NOMO-1 (cell line): ENCODE results near the gene TAF4B.
"Not testable (repeated sequence)": the region's sequence is repeated elsewhere in the genome, so short reads cannot be mapped to it uniquely, and the experiment has no call there.

Experiments used
- DNase-seq, 2 experiments: peaks; one replicate each; lab custom pipeline; 2025; ENCODE audit not compliant: unreplicated experiment in 2 of 2; lab: John Stamatoyannopoulos, UW

Gene TAF4B

DNA sequence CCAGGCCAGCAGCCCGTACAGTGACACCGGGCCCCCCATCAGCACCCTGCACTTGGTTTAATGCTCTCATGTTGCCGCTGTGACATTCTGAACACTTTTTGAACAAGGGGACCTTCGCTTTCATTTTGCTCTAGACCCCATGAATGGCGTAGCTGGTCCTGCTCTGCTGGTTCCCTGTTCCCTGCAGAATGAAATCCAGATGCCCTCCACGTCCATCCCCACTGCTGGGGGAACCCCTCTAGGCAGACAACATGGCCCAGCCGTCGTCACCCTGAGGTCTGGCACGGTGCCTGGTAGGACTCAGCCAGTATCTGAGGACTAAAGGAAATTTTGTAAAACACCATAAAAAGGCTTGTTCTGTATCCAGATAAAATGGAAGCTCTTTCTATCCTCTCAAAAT is 193.5 kb downstream of the TAF4B start:
- no peak for DNase-seq

DNA sequence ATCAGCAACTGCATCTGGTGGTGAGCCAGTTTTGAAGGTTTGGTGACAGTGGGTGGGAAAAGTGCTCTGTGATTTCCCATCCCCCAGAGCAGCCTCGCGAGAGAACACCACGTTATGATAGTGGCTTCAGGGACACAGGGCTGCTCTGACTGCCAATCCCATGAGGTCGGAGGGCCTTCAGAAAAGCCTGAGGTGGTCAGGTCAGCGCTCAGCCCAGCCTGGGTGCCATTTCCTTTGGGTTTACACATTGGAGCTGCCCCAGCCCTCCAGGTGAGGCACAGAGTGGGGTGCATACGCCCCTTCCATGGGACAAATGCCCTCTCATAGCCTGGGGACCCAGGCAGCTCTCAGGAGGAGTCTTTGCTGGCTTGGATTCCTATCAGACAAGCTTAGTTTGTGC is 195.3 kb downstream of the TAF4B start:
- no peak for DNase-seq

DNA sequence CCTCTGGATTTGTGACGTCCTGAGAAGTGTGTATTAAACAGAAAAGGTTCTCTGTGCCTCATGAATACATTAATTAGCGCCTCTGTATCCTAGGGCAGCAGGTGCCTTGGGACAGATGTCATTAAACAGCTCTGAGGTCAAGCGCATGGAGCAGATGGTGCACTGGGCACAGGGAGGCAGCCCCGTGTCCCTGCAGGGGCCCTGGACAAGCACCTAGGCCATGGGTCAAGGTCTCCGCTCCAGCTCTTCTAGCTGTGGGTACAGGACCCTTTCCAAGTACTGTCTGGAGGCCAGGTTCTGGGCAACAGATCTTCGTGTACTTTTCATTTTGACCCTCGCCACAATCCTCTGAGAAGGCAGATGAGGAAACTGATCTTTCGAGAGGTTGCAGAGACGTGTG is 195.7 kb downstream of the TAF4B start:
- DNase-seq = no peak

DNA sequence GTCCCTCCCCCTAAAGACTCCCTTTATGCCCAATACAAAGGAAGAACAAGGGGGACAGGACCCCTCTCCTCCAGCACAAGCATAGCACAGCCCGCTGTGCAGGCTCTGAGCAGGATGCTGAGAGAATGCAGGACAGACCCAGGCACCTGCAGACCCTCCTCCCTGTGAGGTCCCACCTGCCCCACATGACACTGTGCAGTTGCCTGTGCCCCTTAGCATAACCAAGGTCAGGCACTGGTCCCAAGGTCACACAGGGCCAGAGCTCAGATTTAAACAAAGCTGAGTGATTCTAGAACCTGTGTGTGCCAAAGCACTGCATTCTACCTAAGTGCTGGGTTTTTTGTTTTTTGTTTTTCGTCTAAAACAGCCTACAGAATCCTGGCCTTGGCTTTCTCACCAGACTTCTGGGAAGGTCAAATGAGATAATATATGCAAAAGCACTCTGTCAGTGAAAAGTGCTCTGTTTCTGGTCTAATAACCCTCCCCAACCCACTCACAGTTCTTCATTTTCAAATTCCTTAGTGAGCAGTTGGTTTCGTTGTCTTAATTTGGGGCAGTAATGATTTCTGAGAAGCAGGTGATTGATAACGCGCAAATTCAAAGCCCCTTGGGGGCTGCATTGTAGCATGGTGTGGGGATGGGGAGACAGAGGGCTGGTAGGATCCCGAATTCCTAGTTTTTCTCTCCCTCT is 196.4 kb downstream of the TAF4B start:
- no peak for DNase-seq

DNA sequence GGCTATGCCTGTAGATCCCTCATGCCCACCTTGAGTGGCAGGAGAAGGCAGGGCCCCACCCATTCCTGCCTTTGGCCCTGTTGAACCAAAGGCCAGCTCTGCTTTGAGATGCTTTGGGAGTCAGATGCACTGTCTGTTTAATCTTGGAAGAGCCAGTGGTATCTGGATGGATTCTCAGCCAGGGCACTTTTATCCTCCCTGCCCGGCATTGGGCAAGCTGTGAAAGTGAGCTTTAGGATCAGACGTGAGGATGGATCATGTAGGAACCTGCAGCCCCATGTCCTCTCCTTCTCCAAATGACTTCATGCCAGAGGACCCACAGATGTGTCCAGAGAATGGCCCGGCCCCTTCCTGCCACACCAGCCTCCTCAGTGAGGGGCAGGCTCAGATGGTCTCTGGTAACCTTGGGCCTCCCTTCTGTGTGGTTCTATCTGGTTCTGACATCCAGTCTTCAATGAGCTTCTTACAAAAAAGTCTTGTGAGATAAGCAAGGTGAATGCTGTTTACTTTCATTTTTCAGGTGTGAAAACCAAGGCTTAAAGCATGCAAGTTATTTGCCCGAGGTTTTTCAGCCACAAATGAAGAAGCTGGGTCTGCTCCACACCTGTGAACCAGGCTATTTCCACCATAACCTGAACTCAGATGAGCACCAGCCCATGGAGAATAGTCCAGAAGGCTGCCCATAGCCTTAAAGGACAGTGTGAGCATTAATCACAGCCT is 198.3 kb downstream of the TAF4B start:
- no peak for DNase-seq

DNA sequence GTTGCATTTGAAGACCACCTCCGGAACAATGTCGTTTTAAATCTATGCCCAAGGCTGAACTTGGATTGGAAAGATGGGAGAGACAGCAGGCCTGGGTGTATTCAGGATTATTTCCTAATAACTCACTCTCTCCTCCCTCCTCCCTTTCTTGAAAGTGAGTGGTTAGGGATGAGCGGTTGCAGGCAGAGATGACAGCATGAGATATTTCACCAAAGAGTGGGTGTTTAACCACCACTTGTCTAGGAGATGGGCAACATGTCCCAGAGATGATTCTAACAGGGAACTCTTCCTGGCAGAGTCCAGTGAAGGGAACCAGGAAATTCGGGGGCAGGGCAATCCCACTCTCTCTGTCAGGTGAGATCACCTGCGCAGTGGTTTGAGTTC is 198.9 kb downstream of the TAF4B start:
- DNase-seq = no peak

DNA sequence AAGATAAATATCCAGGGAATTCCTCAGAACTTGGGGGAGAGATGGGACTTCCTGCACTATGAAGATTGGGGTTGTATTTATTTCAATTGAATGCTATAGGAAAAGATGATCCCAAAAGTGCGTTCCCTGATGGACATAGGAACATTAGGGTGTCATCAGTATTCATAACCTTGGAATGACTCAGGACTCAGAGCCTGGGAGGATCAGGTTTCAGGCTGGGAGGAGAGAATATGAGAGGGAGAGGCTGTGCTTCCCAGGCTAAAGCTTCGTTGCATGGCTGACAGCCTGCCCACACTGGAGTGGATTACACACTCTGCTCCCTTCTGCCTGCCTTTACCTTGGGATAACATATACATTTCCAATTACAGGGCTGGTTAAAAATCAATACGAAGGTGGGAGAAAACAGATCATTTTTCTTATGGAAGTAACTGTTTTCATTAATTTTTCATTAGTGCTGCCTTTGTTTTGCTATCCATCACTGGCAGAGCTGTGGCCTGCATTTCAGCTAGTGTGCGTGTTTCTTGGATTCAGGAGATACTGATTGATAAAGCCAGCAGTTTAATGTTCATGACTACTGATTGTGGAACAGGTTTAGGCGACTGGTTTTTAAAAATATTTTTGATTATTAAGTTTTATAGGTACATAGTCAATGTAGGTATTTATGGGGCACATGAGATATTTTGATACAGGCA is 203.4 kb downstream of the TAF4B start:
- DNase-seq = no peak

DNA sequence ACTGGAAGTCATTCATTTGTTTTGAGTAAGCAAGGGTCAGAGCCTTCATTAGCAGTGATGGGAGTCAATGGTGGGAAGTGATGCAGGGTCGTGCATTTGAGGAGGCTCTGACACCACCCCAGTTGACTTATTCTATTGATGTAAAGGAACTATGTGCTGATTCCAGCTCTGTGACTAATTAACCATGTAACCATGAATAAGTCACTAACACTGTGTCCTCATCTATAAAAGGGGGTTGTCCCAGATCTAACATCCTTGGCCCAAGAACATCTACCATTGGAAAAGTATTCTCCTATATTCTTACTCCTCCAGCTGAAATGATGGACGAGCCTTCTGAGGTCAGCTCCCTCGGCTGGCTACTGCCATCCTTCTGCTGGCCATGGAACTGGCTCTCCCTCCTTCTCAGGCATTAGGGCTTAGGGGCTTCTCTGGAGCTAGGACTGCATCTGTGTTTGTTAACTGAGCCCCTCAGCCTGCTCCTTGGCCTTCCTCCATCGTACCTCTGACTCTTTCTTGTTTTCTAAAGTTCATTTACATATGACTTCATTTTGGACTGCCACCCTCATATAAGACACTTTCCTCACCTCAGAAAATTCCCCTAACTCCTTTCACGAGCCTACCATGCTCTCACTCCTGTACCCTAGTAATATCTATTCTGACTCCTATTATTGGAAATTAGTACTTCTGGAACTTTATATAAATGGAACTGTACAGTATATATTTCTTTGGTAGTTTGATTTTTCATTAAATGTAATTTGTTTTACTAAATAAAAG is 206.6 kb downstream of the TAF4B start:
- DNase-seq = no peak

DNA sequence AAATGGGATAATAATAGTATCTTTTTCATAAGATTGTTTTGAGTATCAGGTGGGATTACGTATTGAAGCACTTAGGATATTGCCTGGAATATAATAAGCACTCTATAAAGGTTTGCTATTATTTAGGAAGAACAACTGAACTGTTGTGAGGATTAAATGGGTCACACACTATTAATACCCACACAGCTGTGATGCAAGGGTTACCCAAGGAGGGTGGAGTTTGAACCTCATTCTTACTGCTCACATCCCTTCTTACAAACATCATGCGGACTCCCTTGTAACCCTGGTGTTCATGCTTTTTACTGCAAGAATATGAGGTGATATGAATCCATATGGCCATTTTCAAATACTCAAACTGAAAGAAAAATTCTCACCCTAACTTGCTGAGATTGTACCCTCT is 208.6 kb downstream of the TAF4B start:
- no peak for DNase-seq

DNA sequence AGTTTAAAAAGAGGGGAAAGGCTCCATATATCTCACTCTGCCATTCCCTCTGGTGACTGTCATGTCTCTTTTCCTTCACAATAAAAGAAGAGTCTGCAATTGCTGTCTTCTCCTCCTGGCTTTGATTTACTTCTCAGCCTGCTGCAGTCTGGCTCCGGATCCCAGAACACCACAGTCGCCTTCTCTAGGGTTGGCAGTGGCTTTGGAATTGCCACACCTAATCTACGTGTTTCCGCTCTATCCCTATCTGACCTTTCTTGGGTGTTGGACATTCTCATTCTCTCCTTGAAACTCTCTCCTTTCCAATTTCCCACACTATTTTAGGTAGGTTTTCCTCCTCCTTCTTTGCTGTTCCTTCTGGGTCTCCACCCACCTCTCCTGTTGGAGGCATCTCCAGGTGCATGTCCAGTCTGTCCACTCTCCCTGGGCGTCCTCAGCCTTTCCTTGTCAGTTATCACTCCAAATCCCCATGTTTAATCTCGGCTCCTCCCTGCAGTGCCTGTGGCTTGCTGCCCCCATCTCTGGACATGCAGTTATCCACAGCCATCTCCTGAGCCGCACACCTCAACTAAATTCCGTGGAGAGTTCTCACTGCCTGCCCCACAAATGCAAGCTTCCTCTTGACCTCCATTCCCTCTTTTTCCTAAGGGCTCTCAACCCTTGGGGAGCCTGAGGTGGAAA is 209.3 kb downstream of the TAF4B start:
- DNase-seq = no peak

DNA sequence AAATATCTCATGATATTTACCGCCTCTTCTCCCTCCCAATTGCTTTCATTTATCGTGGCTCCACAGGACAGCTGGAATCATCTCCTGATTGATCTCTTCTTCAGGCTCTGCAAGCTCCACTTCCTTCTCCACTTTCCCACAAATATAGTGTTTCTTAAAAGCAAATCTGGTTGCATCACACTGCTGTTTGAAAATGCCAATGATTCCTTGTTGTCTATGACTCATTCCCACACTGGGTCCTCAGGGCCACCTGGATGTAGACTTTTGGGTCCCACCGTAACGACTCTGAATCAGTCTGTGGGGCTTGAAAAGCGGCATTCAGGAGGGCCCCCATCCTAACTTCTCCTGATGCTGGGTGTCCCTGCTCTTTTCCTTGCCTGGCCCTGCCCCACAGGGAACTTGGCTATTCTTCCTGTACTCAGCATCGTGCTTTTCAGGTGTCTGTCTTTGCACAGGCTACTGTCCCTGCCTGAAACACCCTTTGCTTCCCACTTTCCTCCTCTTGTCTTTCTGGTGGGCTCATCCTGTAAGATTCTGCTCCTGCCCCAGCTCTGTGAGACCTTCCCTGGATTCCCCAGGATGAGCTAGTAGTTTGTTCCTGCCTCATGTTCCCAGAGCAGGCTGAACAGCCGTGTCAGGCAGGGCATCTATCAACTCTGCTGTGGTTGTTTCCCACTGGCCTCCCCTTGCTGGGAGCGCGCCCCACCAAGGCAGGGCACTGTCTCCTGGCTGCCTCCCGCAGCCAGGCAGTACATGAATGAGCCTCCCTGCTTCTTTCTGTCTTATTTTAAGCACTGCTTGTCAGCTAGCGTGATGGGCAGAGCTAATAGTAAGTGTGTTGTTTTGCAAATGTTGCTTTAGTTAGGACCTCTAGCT is 210.2 kb downstream of the TAF4B start:
- no peak for DNase-seq

DNA sequence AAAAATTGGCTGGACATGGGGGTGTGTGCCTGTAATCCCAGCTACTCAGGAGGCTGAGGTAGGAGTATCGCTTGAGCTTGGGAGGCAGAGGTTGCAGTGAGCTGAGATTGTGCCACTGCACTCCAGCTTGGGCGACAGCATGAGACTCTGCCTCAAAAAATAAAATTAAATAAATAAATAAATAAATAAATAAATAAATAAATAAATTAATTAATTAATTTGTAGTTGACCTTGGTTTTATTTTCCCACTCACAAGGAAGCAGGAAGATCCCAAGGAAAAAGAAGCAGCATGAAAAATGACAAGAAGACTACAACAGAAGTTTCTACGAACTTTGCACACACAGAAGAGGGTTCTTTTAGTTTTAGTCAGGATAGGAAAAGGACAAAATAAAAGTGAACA is 211.4 kb downstream of the TAF4B start:
- not testable (repeated sequence) for DNase-seq

DNA sequence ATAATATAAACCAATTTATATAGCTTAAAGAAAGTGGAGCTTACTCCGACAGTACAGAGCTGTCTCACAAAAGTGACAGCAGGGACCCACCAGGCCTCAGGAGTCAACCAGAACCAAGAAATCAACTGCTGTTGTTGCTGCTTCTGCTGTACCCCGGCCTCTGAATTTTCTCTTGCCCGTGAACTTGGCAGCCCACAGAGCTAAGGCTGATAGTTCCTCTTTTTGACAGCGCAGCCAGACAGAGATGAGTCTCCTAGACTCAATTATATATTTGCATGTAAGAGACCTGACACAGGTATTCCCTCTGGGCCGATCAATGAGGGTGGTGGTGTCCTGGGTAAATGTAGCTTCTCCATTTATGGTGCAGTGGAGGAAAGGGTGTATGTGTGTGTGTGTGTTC is 212.7 kb downstream of the TAF4B start:
- peak; percentile 14 to 33 for DNase-seq

DNA sequence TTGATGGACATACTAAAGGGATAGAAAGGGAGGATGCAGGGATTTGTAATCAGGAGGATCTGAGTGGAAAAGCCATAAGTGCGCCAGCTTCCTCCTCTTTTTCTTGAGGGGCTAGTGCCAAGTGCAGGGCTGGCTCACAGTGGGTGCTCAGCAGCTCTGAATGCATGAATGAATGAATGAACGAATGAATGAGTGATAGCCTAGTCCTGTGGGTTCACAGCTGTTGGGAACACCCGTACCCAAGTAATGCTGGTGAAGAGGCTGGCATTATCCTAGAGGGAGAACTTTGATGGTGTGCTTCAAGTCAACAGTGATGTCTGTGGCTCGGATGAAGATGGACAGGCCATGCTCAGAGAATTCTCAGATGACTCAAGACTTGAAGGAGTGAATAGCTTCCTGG is 213.3 kb downstream of the TAF4B start:
- no peak for DNase-seq

DNA sequence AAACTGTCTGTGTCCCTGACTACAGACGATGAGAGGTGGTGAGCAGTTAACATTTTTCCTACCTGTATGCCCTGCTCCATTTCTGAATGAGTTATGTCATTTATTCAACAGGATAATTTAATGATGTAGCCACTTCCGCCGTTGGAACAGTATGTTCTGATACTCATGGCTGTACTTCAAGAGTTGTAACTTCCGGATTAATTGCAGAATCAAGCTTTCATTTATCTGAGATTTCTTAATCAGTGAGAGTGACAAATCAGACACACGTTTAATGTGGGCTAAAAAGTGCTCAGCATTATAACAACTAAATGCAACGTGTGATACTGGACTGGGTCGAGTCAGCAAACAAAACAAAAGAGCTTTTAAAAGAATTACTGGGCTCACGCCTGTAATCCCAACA is 214.4 kb downstream of the TAF4B start:
- no peak for DNase-seq
